ENCODE data around the gene GAS7. TPM values are rescaled to one million over a fixed set of nuclear protein-coding genes. Genes with fewer than 3 reads are reported as not detected.

GAS7 gene
- total RNA-seq, 4 donors from 2014 or later: 242 to 309 (median 264) TPM

DNA sequence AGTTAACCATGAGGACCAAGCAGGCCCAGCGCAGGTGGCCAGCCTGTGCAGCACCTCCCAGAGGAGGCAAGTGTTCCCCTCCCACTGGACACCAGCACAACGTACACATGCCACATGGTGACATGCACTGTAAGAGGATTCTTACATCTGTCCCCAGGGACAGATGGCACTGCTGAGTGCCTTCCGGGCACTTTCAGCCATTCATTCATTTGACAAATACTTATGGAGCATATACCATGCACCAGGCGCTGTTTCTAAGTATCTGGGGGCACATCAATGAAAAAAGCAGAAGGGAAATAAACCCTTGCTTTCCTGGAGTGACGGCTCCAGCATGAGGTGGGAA, 79.6 kb downstream of the GAS7 start:
- no peak for DNase-seq (ENCODE audit: low spot score in 2 of 2)
- TF ChIP-seq, protein P1, sequence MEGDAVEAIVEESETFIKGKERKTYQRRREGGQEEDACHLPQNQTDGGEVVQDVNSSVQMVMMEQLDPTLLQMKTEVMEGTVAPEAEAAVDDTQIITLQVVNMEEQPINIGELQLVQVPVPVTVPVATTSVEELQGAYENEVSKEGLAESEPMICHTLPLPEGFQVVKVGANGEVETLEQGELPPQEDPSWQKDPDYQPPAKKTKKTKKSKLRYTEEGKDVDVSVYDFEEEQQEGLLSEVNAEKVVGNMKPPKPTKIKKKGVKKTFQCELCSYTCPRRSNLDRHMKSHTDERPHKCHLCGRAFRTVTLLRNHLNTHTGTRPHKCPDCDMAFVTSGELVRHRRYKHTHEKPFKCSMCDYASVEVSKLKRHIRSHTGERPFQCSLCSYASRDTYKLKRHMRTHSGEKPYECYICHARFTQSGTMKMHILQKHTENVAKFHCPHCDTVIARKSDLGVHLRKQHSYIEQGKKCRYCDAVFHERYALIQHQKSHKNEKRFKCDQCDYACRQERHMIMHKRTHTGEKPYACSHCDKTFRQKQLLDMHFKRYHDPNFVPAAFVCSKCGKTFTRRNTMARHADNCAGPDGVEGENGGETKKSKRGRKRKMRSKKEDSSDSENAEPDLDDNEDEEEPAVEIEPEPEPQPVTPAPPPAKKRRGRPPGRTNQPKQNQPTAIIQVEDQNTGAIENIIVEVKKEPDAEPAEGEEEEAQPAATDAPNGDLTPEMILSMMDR (IDR thresholded peaks at IDR 0.05): no peak
- TF ChIP-seq EP300 (IDR thresholded peaks at IDR 0.05): no peak
- TF ChIP-seq POLR2A (IDR thresholded peaks at IDR 0.05): no peak
- H3K36me3 ChIP-seq: no peaks in the 10 kb centered on the region
- no peaks in the 10 kb centered on the region for H3K27me3 ChIP-seq
- WGBS, 2 donors: 70 to 77% methylated on average over 5 of the region's 5 CpGs
- no peak overlapping the region for H3K4me3 ChIP-seq
- H3K9me3 ChIP-seq: no peaks in the 10 kb centered on the region
- peaks cover 0 to 94% (median 51%) of the 10 kb centered on the region in 4 donors for H3K4me1 ChIP-seq
- H3K27ac ChIP-seq: peak overlapping the region in 2 of 4 donors; percentile 55 to 91

DNA sequence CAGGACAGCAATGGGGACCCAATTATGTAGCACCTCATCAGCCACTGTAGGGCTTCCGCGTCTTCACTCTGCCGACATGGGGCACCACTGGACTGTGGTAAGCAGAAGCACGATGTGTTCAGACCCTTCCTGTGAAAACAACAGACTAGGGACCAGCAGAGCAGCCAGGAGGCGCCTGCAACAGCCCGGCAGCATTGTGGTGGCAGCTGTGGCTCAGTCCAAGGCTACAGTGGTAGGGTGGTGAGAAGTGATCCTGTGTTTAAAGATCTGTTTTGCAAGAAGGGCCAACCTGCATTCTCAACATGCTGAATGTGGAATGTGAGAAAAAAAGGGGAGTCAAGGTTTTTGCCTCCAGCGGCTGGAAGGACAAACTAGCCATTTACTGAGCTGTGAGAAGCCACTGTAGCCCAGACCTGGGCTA, 80.8 kb downstream of the GAS7 start:
- no peak overlapping the region for H3K4me3 ChIP-seq
- TF ChIP-seq, protein P1 (IDR thresholded peaks at IDR 0.05): peak in 3 of 5 experiments; percentile 4 to 33 (median 22)
- TF ChIP-seq POLR2A (IDR thresholded peaks at IDR 0.05): no peak
- no peaks in the 10 kb centered on the region for H3K9me3 ChIP-seq
- H3K27ac ChIP-seq: peak overlapping the region in 2 of 4 donors; percentile 74 to 91
- WGBS, 2 donors: 71 to 73% methylated on average over 7 of the region's 7 CpGs
- H3K4me1 ChIP-seq: peaks cover 0 to 94% (median 48%) of the 10 kb centered on the region in 4 donors
- no peak for DNase-seq (ENCODE audit: low spot score in 2 of 2)
- no peaks in the 10 kb centered on the region for H3K36me3 ChIP-seq
- H3K27me3 ChIP-seq: no peaks in the 10 kb centered on the region

DNA sequence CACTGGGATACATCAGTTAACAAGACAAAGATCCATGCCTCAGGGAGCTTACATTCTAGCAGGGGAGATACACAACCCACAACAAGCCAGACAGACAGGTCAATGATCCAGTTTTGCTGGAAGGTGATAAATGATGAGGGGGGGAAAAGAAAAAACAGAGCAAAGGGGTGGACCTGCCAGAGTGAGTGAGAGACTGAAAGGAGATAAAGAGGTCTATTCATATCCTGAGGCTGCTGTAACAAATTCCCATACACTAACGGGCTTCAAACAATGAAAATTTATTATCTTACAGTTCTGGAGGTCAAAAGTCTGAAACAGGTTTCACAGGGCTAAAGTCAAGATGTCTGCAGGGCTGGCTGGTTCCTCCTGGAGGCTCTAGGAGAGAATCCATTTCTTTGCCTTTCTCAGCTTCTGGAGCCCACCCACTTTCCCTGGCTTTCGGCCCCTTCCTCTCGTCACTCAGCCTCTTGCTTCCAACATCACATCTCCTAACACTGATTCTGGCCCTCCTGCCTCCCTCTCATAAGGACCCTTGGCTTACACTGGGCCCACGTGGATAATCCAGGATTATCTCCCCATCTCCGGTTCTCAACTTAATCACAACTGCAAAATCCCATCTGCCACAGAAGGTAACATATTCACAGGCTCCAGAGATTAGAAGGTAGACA, 81.5 kb downstream of the GAS7 start:
- TF ChIP-seq EP300 (IDR thresholded peaks at IDR 0.05): no peak
- no peak for TF ChIP-seq POLR2A (IDR thresholded peaks at IDR 0.05)
- TF ChIP-seq, protein P1 (IDR thresholded peaks at IDR 0.05): no peak
- H3K27ac ChIP-seq: peak overlapping the region in 2 of 4 donors; percentile 74 to 91
- peaks cover 0 to 94% (median 45%) of the 10 kb centered on the region in 4 donors for H3K4me1 ChIP-seq
- 80 to 82% methylated on average over 5 of the region's 5 CpGs for WGBS, 2 donors
- DNase-seq (ENCODE audit: low spot score in 2 of 2): no peak
- H3K9me3 ChIP-seq: no peaks in the 10 kb centered on the region
- H3K27me3 ChIP-seq: no peaks in the 10 kb centered on the region
- no peak overlapping the region for H3K4me3 ChIP-seq
- no peaks in the 10 kb centered on the region for H3K36me3 ChIP-seq

DNA sequence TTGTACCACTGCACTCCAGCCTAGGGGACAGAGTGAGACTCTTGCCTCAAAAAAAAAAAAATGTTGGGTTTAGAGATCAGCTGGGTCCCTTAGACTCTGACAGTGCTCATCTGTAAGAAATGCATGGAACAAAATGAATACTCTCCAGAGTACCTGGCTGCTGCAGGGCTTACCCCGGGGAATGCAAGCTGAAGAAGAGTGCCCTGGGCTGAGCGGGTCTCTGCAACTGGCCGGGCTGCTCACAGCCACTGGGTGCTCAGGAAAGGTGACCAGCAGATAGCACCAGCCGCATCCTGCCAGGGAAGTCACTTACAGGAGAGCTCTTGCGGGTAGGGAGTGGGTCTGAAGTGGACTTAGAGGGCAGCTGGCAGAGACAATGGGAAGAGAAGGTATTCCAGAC, 82.1 kb downstream of the GAS7 start:
- DNase-seq (ENCODE audit: low spot score in 2 of 2): no peak
- WGBS, 2 donors: 85 to 94% methylated on average over 5 of the region's 5 CpGs
- Histone ChIP-seq H3K27ac (peak overlapping the region in 2 of 4 donors; percentile 87 to 91), H3K4me3 (no peak overlapping the region), H3K9me3 (no peaks in the 10 kb centered on the region), H3K4me1 (peaks cover 0 to 94% (median 40%) of the 10 kb centered on the region in 4 donors), H3K27me3 (no peaks in the 10 kb centered on the region), H3K36me3 (no peaks in the 10 kb centered on the region)
- TF ChIP-seq, protein P1 (IDR thresholded peaks at IDR 0.05): no peak
- no peak for TF ChIP-seq POLR2A (IDR thresholded peaks at IDR 0.05)
- no peak for TF ChIP-seq EP300 (IDR thresholded peaks at IDR 0.05)

DNA sequence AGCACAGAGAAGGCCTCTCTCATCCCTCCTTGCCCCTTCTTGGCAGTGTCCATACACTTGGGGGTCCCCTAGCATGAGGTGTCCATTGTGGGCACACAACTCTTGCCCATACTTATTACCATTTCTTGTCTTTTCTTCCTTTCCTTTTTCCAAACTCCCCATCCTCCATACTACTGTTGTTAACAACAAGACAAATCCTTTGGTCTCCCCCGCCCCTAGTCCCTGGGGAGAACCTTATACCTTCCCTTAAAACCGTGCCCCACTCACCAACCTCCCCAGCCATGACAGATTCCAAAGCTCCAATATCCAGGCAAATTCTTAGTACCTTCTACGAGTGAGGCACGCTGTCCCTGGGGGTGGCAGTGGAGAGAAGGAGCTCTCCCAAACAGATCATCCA, 82.9 kb downstream of the GAS7 start:
- no peak for TF ChIP-seq POLR2A (IDR thresholded peaks at IDR 0.05)
- TF ChIP-seq, protein P1 (IDR thresholded peaks at IDR 0.05): no peak
- no peak for TF ChIP-seq EP300 (IDR thresholded peaks at IDR 0.05)
- WGBS, 2 donors: 75 to 88% methylated on average over 4 of the region's 4 CpGs
- Histone ChIP-seq H3K4me3 (no peak overlapping the region), H3K4me1 (peaks cover 0 to 86% (median 35%) of the 10 kb centered on the region in 4 donors), H3K27ac (peak overlapping the region in 3 of 4 donors; percentile 27 to 91 (median 87)), H3K27me3 (no peaks in the 10 kb centered on the region), H3K9me3 (no peaks in the 10 kb centered on the region), H3K36me3 (no peaks in the 10 kb centered on the region)
- no peak for DNase-seq (ENCODE audit: low spot score in 2 of 2)

Data from tibial nerve (tissue), 4 donors.